GM21390 (cell line): ENCODE results near the gene RPL35A.
"Not testable (repeated sequence)": the region's sequence is repeated elsewhere in the genome, so short reads cannot be mapped to it uniquely, and the experiment has no call there.

Experiments used
- ATAC-seq: cut with Tn5 transposase; IDR thresholded peaks from one replicate; pipeline ENCODE4 v1.9.1; 2021; ENCODE audit not compliant: unreplicated experiment

Gene RPL35A

DNA sequence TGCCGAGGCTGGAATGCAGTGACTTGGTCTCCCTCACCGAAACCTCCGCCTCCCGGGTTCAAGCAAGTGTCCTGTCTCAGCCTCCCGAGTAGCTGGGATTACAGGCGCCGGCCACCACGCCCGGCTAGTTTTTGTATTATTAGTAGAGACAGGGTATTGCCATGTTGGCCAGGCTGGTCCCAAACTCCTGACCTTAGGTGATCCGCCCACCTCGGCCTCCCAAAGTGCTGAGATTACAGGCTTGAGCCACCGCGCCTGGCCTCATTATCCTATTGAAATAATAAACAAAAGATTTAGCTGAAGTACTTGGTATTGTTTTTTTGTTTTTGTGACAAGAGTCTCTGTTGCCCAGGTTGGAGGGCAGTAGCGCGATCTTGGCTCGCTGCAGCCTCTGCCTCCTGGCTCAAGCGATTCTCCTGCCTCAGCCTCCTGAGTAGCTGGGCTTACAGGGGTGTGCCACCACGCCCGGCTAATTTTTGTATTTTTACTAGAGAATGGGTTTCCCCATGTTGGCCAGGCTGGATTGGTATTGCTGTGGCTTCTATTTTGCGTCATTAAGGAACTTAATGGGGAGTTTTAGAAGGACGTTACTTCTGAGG is 1.5 kb downstream of the RPL35A start:
- no peak for ATAC-seq

DNA sequence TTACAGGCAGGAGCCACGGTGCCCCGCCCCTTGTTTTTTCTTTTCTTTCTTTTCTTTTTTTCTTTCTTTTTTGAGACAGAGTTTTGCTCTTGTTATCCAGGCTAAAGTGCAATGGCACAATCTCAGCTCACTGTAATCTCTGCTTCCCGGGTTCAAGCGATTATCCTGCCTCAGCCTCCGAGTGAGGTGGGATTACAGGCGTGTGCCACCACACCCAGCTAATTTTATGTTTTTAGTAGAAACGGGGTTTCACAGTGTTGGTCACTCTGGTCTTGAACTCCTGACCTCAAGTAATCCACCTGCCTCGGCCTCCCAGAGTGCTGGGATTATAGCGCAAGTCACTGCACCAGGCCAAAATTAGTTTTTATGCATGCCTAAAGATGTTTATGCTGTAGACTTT is 2.5 kb downstream of the RPL35A start:
- ATAC-seq, result no peak

DNA sequence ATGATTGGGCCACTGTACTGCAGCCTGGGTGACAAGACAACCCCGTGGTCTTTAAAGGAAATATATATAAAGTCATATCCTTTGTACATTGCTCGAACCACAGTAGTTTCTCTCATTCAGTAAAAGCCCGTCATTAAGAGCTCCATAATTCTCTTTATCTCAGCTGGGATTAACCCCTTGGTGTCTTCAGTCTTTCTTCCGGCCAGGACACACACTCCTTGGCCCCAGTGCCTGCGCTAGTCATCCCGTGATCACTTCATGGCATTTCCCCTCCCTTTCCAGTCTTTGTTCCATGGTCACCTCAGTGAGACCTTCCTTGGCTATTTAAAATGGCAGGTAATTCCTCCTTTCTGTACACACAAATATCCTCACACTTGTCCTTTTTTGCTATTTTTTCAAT is 3.3 kb downstream of the RPL35A start:
- ATAC-seq, result no peak

DNA sequence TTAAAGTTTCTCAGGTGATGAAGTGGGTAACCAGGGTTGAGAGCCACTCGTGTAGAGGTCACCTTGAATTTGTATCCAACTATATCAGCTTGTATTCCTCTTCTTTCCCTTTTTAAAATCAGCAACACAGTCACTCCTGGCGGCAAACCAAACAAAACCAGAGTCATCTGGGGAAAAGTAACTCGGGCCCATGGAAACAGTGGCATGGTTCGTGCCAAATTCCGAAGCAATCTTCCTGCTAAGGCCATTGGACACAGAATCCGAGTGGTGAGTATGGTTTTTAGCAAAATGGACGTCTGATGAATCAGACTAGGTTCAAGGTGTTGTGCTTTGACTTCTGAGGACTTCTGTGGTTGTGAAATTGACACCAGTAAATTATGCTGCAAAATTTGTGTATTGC is 3.9 kb downstream of the RPL35A start:
- no peak for ATAC-seq

DNA sequence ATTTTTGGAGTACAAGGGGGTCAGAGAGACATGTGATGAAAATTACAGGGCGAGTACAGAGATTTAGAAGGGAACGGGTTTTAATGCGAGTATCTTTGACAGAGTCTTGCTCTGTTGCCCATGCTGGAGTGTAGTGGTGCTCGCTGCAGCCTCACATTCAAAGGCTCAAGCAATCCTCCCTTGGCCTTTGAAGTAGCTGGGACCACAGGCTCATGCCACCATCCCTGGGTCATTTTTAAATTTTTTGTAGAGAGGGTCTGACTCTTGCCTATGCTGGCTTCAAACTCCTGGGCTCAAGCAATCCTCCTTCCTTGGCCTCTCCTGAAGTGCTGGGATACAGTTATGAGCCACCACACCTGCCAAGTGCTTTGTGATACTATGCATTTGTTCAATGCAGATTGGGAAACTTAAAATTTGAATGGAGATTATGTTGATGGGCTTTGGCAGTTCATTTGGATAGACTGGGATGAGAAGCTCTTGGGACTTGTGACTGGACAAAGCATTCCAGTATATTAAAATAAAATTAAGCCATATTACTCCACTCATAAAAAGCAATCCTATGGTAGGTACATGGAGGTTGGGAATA is 6.0 kb downstream of the RPL35A start:
- no peak for ATAC-seq

DNA sequence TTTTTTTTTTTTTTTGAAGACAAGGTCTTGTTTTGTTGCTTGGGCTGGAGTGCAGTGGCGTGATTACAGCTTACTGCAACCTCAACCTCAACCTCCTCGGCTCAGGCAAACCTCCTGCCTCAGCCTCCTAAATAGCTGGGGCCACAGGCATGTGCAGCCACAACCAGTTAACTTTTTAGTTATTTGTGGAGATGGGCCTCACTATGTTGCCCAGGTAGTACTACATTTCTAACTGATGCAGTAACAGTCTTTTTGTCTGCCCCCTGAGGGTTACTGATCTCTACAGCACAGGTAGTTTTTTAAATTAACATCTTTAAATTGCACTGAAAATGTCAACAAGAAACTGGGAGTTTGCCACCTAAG is 6.6 kb downstream of the RPL35A start:
- no peak for ATAC-seq

DNA sequence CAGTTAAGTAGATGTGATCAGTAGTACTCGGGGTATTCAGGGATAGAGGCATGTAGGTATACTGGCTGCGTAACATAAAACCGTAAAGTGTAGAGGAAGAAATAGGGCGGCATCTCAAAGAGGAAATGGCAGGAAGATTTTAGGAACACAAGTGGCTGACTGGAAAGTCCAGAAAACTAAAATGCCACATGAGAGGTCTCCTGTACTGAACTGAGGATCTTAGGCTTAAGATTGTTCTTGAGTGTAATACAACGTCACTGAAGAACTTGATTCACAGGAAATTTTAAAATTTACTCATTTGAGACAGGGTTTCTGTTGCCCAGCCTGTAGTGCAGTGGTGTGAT is 7.8 kb downstream of the RPL35A start:
- no peak for ATAC-seq

DNA sequence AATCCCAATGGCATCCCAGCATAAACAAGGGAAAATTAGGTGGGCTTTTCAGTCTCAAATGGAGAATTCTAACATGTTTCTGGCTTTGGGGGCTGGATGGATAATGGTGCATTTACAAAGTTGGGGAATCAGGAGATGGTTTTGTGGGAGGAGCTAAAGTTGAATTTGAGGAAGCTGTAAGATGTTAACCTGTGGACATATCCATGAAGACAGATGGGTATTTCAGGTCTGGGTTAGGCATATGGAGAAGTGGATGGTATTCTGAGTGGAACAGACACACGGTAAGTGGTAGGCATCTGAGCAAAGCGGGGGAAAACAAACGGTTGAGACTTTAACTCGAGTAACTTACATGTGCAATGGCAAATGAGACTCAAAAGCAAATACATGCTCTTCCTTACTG is 8.4 kb downstream of the RPL35A start:
- ATAC-seq, result no peak

DNA sequence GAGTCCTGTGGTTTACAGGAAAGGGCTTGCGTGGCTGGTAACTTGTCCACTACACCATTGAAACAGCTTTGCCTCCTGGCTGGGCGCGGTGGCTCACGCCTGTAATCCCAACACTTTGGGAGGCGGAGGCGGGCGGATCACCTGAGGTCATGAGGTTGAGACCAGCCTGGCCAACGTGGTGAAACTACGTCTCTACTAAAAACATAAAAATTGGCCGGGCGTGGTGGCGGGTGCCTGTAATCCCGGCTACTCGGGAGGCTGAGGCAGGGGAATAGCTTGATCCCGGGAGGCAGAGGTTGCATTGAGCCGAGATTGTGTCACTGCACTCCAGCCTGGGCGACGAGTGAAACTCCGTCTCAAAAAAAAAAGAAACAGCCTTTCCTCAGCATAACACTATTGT is 8.9 kb downstream of the RPL35A start:
- ATAC-seq, result not testable (repeated sequence)

DNA sequence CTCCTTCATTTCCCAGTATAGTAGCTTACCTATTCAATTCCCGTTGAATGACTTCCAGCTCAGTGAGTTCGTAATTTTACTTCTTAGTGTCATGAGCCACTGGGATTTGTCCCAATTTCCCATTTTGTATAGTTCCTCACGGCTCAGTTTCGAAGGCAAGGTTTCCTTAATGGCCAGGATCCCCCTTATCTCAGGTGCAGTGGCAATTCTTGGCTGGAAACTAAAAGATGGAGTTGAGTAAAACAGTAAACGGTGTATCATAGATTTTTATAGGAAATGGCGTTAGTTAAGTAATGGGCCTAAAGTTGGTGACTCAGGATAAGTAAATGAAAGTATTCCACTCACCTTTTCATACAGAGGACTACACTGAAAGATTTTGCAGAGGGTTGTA is 9.5 kb downstream of the RPL35A start:
- no peak for ATAC-seq

DNA sequence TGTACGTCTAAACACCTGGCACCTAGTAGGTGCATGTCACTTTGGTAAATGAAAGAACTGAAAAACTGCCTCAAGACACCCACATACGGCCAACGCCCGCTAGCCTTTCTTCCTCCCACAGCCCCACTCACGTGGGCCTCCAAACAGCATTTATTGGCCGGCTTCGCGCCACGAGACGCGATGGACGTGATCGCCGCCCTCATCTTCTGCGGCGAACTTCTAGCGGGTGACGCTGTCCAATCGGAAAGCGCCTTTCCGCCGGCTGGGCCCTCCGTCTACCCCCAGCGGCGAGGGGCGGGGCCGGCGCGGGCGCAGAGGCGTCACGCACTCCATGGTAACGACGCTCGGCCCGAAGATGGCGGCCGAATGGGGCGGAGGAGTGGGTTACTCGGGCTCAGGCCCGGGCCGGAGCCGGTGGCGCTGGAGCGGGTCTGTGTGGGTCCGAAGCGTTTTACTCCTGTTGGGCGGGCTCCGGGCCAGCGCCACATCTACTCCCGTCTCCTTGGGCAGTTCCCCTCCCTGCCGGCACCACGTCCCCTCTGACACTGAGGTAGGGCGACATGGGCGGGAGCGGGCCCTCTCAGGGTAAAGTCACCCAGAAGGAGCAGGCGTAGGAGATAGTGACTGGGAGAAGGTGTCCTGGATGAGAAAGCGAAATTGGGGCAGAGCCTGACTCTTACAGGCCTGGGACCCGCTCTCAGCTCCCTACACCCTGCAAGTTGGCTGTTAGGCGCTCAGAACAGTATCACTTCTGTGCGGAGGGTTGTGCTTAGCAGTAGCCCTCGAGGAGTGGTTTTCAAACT is 10.1 kb downstream of the RPL35A start, which contains the start of gene LMLN:
LMLN (plus strand) TSS at position 327 of the 803 bp plus-strand sequence; CDS start at position 356, 29 bp downstream.
- peak; percentile 98 for ATAC-seq

DNA sequence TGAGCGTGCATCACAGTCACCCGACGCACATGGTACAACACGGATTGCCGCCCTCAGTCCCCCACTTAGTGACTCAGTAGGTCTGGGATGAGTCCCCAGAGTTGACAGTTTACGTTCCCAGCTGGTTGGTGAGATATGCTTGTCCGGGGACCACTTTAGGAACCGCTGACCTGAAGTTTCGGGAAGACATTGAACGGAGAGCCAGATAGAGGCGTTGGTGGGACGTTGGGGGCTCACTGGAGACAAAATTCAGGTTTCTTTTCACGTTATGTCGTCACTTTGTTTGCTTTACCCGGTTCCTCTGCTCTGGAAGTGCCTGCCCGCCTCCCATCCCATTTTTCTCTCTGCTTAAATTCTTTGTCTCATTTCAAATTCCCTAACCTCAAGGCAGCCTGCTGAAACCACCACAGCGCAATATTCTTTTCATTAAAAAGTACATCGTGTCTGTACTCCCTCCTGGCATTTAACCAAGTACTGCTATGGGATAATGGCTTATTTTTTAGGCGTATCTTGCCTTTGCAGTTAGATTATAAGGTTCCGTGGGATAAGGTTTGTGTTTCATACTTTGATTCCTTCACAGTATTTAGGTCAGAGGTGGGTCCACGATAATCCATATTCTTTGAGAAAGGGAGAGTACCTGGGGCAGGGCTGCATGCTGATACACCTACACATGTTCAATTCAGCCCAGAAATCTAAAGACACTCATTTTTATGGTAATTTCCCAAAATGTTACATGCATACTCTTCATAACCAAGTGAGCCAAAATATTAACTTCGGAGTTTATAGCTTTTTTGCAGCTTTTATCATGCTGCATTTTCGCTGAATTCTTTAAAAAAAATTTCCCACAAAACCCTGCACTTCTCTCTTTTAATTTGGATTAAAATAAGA is 10.9 kb downstream of the RPL35A start:
- no peak for ATAC-seq

DNA sequence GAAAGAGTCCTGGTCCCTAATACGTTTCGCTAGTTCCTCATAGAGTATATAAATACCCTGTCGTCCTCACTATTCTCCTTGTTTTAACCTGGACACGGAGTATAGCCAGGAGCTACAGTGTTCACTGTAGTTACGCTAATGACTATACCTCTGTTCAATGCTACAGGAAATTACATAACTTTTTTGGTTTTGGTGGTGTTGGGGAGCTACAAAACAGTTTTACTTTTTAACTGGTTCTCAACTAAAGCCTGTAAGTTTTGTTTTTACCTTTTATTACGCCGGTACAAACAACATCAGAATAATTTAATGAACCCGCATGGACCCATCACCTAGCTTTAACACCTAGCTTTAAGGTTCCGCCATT is 11.6 kb downstream of the RPL35A start:
- no peak for ATAC-seq

DNA sequence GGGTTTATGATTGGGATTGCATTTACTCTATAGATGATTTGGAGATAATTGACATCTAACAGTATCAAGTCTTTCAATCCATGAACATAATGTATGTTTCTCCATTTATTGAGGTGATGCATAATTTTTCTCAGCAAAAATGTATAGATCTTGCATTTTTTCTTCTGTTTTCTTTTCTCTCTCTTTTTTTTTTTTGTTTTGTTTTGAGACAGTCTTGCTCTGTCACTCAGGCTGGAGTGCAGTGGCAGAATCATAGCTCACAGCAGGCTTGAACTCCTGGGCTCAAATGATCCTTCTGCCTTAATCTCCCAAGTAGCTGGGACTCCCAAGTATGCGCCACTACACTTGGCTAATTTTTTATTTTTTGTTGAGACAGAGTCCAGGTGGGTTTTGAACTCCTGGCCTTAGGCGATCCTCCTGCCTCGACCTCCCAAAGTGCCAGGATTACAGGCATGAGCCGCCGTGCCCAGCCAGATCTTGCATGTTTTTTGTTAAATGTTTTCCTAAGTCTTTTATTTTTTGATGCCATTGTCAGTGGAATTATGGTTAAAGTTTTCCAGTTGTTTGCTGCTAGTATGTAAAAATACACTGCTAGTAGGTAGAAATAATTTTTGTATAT is 13.1 kb downstream of the RPL35A start:
- no peak for ATAC-seq

DNA sequence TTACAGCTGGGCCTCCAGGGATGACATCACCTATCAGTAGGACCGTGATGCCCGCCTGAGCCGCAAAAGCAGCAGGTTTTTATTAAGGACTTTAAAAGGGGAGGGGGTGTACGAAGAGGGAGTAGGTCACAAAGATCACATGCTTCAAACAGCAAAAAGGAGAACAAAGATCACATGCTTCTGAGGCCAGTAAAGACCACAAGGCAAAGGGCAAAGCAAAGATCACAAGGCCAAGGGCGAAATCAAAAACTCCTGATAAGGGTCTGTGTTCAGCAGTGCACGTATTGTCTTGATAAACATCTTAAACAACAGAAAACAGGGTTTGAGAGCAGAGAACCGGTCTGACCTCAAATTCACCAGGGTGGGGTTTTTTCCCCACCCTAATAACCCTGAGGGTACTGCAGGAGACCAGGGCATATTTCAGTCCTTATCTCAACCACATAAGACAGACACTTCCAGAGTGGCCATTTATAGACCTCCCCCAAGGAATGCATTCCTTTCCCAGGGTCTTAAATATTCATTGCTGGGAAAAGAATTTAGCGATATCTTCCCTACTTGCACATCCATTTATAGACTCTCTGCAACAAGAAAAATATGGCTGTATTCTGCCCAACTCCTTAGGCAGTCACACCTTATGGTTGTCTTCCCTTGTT is 17.5 kb downstream of the RPL35A start:
- ATAC-seq, result not testable (repeated sequence)

DNA sequence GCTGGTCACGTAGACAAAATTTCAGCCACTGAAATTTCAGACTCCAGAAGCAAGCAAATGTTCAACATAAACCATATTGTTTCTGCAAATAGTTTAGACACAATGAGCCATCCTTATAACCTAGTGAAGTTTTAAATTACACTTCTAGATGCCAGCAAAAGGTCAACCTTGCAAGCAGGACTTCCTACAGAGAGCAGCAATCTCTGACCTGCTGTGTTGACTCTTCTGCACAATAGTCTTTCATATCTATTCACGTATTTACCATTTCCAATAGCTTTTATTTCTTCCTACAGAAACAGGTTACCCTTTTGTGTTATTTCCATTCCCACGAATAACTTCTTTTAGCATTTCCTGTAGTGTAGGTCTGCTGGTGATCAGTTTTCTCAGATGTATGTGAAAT is 20.6 kb downstream of the RPL35A start:
- ATAC-seq, result no peak

DNA sequence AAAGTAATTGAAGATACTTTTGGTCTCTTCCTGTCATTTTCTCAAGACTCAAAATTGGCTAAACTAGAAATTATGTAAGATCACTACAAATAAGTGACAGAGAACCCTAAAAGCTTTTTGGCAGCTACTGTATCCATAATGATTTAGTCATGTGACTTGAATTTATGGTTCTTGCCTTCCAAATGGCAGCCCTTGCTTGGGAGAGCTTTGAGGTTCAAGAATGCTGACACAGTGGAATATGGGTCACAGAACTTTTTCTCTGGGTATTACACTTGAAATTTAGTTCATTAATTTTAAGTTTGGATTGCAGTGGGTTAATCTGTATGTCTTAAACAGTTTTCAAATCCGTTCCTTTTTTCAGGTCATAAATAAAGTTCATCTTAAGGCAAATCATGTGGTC is 24.0 kb downstream of the RPL35A start:
- no peak for ATAC-seq

DNA sequence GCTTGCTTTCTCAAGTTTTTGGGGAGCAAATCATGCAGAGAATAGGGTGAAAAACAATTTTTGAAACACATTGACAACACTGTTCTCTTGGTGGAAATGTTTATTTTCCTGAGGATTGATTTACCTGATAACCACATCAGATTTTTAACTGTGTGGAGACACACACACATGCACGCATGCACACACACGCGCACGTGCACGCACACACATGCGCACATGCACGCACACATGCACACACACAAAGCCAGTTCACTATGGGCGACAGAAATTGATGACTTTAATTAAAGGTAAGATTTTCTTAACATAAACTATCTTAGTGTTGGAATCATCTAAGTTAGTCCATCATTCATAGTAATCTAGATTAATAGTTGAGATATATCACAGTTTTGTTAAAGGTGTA is 25.3 kb downstream of the RPL35A start:
- ATAC-seq, result no peak

DNA sequence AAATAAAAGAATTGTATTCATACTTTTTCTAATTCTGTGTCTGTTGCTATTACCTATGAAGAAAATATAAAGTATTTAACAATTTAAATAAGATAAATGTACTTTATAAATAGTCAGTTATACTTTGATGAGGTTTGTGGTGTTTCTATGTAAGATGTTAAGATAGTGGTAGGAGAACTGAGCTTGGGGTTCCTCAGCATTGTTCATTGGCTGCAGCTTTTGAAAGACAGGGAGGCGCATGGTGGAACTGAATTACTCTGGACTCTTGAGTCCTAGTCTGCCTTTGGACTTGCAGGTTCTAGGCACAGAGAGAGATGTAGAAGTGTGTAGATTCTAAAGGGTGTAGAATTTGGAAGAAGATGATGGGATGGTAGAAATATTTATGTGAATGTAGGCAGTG is 33.1 kb downstream of the RPL35A start:
- ATAC-seq, result no peak

DNA sequence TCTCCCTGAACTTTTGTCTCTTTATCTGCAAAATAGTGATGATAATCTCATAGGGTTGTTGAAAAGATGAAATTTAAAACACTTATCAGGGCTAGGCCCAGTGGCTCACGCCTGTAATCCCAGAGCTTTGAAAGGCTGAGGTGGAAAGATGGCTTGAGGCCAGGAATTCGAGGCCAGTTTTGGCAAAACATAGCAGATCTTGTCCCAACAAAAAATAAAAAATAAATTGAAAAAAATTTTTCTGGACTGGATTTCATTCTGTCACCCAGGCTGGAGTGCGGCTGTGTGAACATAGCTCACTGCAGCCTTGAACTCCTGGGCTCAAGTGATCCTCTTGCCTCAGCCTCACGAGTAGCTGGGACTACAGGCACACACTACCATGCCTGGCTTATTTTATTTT is 39.7 kb downstream of the RPL35A start:
- no peak for ATAC-seq

DNA sequence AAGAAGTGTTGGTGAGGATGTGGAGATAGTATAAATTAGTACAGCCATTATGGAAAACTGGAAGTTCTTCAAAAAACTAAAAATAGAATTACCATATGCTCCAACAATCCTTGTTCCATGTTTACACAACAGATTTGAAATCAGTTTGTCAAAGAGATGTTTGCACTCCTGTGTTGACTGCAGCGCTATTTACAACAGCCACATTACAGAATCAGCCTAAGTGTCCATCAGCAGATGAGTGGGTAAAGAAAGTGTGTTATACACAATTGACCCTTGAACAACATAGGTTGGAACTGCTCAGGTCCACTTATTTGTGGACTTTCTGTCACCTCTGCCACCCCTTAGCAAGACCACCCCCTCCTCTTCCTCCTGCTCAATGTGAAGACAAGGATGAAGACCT is 44.7 kb downstream of the RPL35A start:
- no peak for ATAC-seq
